ENCODE measurements around the gene AP1S1.
"Not testable (repeated sequence)": the region's sequence is repeated elsewhere in the genome, so short reads cannot be mapped to it uniquely, and the experiment has no call there.

AP1S1 gene

GRCh38 chr7:101132626-101133600 lies 21.4 kb upstream of the AP1S1 start:
- not testable (repeated sequence) for DNase-seq (ENCODE audit: low spot score in 2 of 2); H3K4me3 Mint-ChIP-seq; H3K9me3 Mint-ChIP-seq; H3K36me3 Mint-ChIP-seq; H3K27ac Mint-ChIP-seq; ATAC-seq (ENCODE audit: low read depth); H3K4me1 Mint-ChIP-seq
- H3K27me3 Mint-ChIP-seq, result peaks cover 43% of the 10 kb centered on the region

GRCh38 chr7:101133621-101134398 lies 20.5 kb upstream of the AP1S1 start:
- no peak overlapping the region for H3K4me3 Mint-ChIP-seq
- no peak for DNase-seq (ENCODE audit: low spot score in 2 of 2)

GRCh38 chr7:101134399-101134980 lies 19.8 kb upstream of the AP1S1 start:
- H3K9me3 Mint-ChIP-seq, result no peaks in the 10 kb centered on the region
- H3K27me3 Mint-ChIP-seq, result peaks cover 37% of the 10 kb centered on the region
- peaks cover 4% of the 10 kb centered on the region for H3K4me1 Mint-ChIP-seq
- H3K4me3 Mint-ChIP-seq, result no peak overlapping the region
- no peak for ATAC-seq (ENCODE audit: low read depth)
- no peak for DNase-seq (ENCODE audit: low spot score in 2 of 2)
- H3K27ac Mint-ChIP-seq, result no peak overlapping the region
- H3K36me3 Mint-ChIP-seq, result no peaks in the 10 kb centered on the region

More at GRCh38 chr7:101133621-101134398, 20.5 kb upstream of the AP1S1 start:
- no peaks in the 10 kb centered on the region for H3K36me3 Mint-ChIP-seq
- no peak for ATAC-seq (ENCODE audit: low read depth)
- H3K4me1 Mint-ChIP-seq, result peaks cover 4% of the 10 kb centered on the region
- H3K9me3 Mint-ChIP-seq, result no peaks in the 10 kb centered on the region
- peaks cover 39% of the 10 kb centered on the region for H3K27me3 Mint-ChIP-seq
- no peak overlapping the region for H3K27ac Mint-ChIP-seq

- H3K27ac Mint-ChIP-seq, result no peak overlapping the region
- H3K4me1 Mint-ChIP-seq, result peaks cover 4% of the 10 kb centered on the region
- H3K4me3 Mint-ChIP-seq, result no peak overlapping the region
- ATAC-seq (ENCODE audit: low read depth) (no peak), DNase-seq (ENCODE audit: low spot score in 2 of 2) (no peak)
- no peaks in the 10 kb centered on the region for H3K36me3 Mint-ChIP-seq
- H3K27me3 Mint-ChIP-seq, result peaks cover 30% of the 10 kb centered on the region
- H3K9me3 Mint-ChIP-seq, result no peaks in the 10 kb centered on the region
Observed at GRCh38 chr7:101137651-101138212, 16.5 kb upstream of the AP1S1 start.

- H3K9me3 Mint-ChIP-seq, result no peaks in the 10 kb centered on the region
- no peak overlapping the region for H3K27ac Mint-ChIP-seq
- DNase-seq (ENCODE audit: low spot score in 2 of 2) (peak in 1 of 2 donors; percentile 47), ATAC-seq (ENCODE audit: low read depth) (peak; percentile 90)
- H3K4me1 Mint-ChIP-seq, result peaks cover 6% of the 10 kb centered on the region
- peaks cover 29% of the 10 kb centered on the region for H3K27me3 Mint-ChIP-seq
- H3K4me3 Mint-ChIP-seq, result no peak overlapping the region
- H3K36me3 Mint-ChIP-seq, result no peaks in the 10 kb centered on the region
Observed at GRCh38 chr7:101138213-101138870, 15.9 kb upstream of the AP1S1 start.

- Mint-ChIP-seq H3K9me3 (no peaks in the 10 kb centered on the region), H3K36me3 (no peaks in the 10 kb centered on the region), H3K4me3 (no peak overlapping the region), H3K27ac (no peak overlapping the region), H3K27me3 (peaks cover 22% of the 10 kb centered on the region), H3K4me1 (peaks cover 9% of the 10 kb centered on the region)
- ATAC-seq (ENCODE audit: low read depth), result no peak
- DNase-seq (ENCODE audit: low spot score in 2 of 2), result no peak
Observed at GRCh38 chr7:101140339-101140699, 14.0 kb upstream of the AP1S1 start.

- ATAC-seq (ENCODE audit: low read depth), result no peak
- Mint-ChIP-seq H3K4me3 (no peak overlapping the region), H3K4me1 (peaks cover 9% of the 10 kb centered on the region), H3K27me3 (peaks cover 24% of the 10 kb centered on the region), H3K9me3 (no peaks in the 10 kb centered on the region), H3K36me3 (no peaks in the 10 kb centered on the region), H3K27ac (no peak overlapping the region)
- no peak for DNase-seq (ENCODE audit: low spot score in 2 of 2)
Observed at GRCh38 chr7:101140746-101141382, 13.4 kb upstream of the AP1S1 start.

GRCh38 chr7:101151908-101152651 lies 2.2 kb upstream of the AP1S1 start:
- no peak overlapping the region for H3K4me3 Mint-ChIP-seq

GRCh38 chr7:101154693-101155102 lies 422 bp downstream of the AP1S1 start:
- no peak overlapping the region for H3K27ac Mint-ChIP-seq
- DNase-seq (ENCODE audit: low spot score in 2 of 2), result no peak
- ATAC-seq (ENCODE audit: low read depth), result peak; percentile 14
- H3K4me1 Mint-ChIP-seq, result peaks cover 15% of the 10 kb centered on the region
- H3K36me3 Mint-ChIP-seq, result peaks cover 12% of the 10 kb centered on the region
- peaks cover 2% of the 10 kb centered on the region for H3K27me3 Mint-ChIP-seq
- no peaks in the 10 kb centered on the region for H3K9me3 Mint-ChIP-seq
- H3K4me3 Mint-ChIP-seq, result peak overlapping the region; percentile 87

More at GRCh38 chr7:101151908-101152651, 2.2 kb upstream of the AP1S1 start:
- Mint-ChIP-seq H3K4me1 (peaks cover 15% of the 10 kb centered on the region), H3K9me3 (no peaks in the 10 kb centered on the region), H3K27ac (no peak overlapping the region), H3K36me3 (peaks cover 2% of the 10 kb centered on the region), H3K27me3 (peaks cover 10% of the 10 kb centered on the region)
- DNase-seq (ENCODE audit: low spot score in 2 of 2) (no peak), ATAC-seq (ENCODE audit: low read depth) (no peak)

- Mint-ChIP-seq H3K36me3 (peaks cover 17% of the 10 kb centered on the region), H3K27me3 (peaks cover 2% of the 10 kb centered on the region), H3K9me3 (no peaks in the 10 kb centered on the region), H3K4me3 (peak overlapping the region; percentile 87), H3K4me1 (peaks cover 15% of the 10 kb centered on the region), H3K27ac (no peak overlapping the region)
- ATAC-seq (ENCODE audit: low read depth) (no peak), DNase-seq (ENCODE audit: low spot score in 2 of 2) (no peak)
Observed at GRCh38 chr7:101155303-101155702, 1.0 kb downstream of the AP1S1 start.

GRCh38 chr7:101156277-101156676 lies 2.0 kb downstream of the AP1S1 start:
- Mint-ChIP-seq H3K4me1 (peaks cover 15% of the 10 kb centered on the region), H3K27ac (no peak overlapping the region), H3K4me3 (no peak overlapping the region), H3K36me3 (peaks cover 20% of the 10 kb centered on the region), H3K9me3 (no peaks in the 10 kb centered on the region), H3K27me3 (no peaks in the 10 kb centered on the region)
- DNase-seq (ENCODE audit: low spot score in 2 of 2) (no peak), ATAC-seq (ENCODE audit: low read depth) (no peak)

- H3K9me3 Mint-ChIP-seq, result no peaks in the 10 kb centered on the region
- no peaks in the 10 kb centered on the region for H3K27me3 Mint-ChIP-seq
- peaks cover 20% of the 10 kb centered on the region for H3K36me3 Mint-ChIP-seq
- no peak for DNase-seq (ENCODE audit: low spot score in 2 of 2)
- no peak for ATAC-seq (ENCODE audit: low read depth)
- H3K4me3 Mint-ChIP-seq, result no peak overlapping the region
- H3K4me1 Mint-ChIP-seq, result peaks cover 15% of the 10 kb centered on the region
- no peak overlapping the region for H3K27ac Mint-ChIP-seq
Observed at GRCh38 chr7:101156866-101157589, 2.8 kb downstream of the AP1S1 start.

Measured in memory B cell (primary cell).